GM10266 (cell line): ENCODE measurements around the gene TRPV4.

Source experiments
- DNase-seq: peaks from one replicate; pipeline ENCODE4 v3.0.0; 2012; ENCODE audit errors: extremely low spot score
- CTCF ChIP-seq: IDR thresholded peaks from 2 replicates; pipeline ENCODE4 v1.5.1; 2012; ENCODE audit warnings: mild to moderate bottlenecking, low read depth; ENCODE audit not compliant: control insufficient read depth, insufficient read depth; ENCODE audit errors: missing control alignments

Gene TRPV4

GRCh38 chr12:109820816-109821381 lies 12.3 kb downstream of the TRPV4 start:
- no peak for DNase-seq
- no peak for TF ChIP-seq CTCF

GRCh38 chr12:109818905-109819500 lies 14.2 kb downstream of the TRPV4 start:
- no peak for DNase-seq
- no peak for TF ChIP-seq CTCF

- no peak for DNase-seq
- no peak for TF ChIP-seq CTCF
These were observed 14.9 kb downstream of the TRPV4 start for GRCh38 chr12:109818253-109818652.

GRCh38 chr12:109817627-109818231 lies 15.5 kb downstream of the TRPV4 start:
- no peak for DNase-seq
- no peak for TF ChIP-seq CTCF

DNA sequence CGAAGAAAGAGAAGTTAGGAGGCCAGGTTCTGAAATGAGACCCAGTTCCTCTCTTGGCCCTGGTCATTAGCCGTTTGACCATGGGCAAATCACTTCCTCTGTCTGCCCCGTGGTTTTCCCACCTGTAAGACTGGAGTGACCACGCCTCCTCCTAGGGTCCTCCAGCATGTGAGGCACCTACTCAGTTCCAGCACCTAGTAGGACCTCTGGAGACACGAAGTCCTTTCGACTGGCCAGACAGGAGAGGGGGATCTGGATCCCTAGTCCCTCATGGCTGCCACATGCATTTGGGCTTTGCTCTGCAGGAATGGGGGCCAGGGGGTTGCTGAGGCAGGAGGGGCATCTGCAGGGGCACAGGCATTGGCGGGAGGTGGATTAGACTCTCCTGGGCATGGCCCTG lies 16.3 kb downstream of the TRPV4 start:
- DNase-seq: no peak
- TF ChIP-seq CTCF: no peak

GRCh38 chr12:109815757-109816617 lies 17.2 kb downstream of the TRPV4 start:
- no peak for DNase-seq
- no peak for TF ChIP-seq CTCF
